Neural cell (in vitro differentiated cells): ENCODE data around the gene PLCL1. TPM values are rescaled to one million over a fixed set of nuclear protein-coding genes. Genes with fewer than 3 reads are reported as not detected.

Experiments
- H2AFZ ChIP-seq: fragments of 200-600, 300-800 bp; sonication (generic), shearing (Covaris generic); 2 replicates; pipeline ENCODE4 v1.6.0; 2014; ENCODE audit warnings: low read depth, mild to moderate bottlenecking, antibody characterized with exemption, low read length, moderate library complexity
- H3F3A ChIP-seq: fragments of 200-600 bp; shearing (Covaris generic); 2 replicates; pipeline ENCODE4 v1.6.1; 2016; ENCODE audit warnings: mild to moderate bottlenecking, moderate library complexity, mixed read lengths, antibody characterized with exemption, low read length; ENCODE audit not compliant: insufficient read depth, poor library complexity, severe bottlenecking
- H3K27ac ChIP-seq: fragments of 200-600, 300-800 bp; sonication (generic), shearing (Covaris generic); 2 replicates; pipeline ENCODE4 v1.5.1; 2014; ENCODE audit warnings: mild to moderate bottlenecking, low read length, moderate library complexity
- H3K27me3 ChIP-seq: fragments of 300-800, 200-600 bp; sonication (generic), shearing (Covaris generic); 2 replicates; pipeline ENCODE4 v1.6.0; 2014; ENCODE audit warnings: mild to moderate bottlenecking, low read depth, low read length, moderate library complexity; ENCODE audit not compliant: insufficient read depth
- H3K36me3 ChIP-seq: fragments of 300-800, 200-600 bp; sonication (generic), shearing (Covaris generic); 2 replicates; pipeline ENCODE4 v1.5.1; 2014; ENCODE audit warnings: mild to moderate bottlenecking, antibody characterized with exemption, low read length, moderate library complexity; ENCODE audit not compliant: insufficient read depth
- H3K4me2 ChIP-seq: fragments of 300-800, 200-600 bp; sonication (generic), shearing (Covaris generic); 2 replicates; pipeline ENCODE4 v1.6.0; 2014; ENCODE audit warnings: mild to moderate bottlenecking, low read length
- H3K4me3 ChIP-seq: fragments of 300-800, 200-600 bp; sonication (generic), shearing (Covaris generic); 2 replicates; pipeline ENCODE4 v1.5.1; 2014; ENCODE audit warnings: mild to moderate bottlenecking, low read length, moderate library complexity
- H3K79me2 ChIP-seq: fragments of 200-600 bp; shearing (Covaris generic); replicated peaks from 2 replicates; pipeline ENCODE4 v1.6.0; 2014; ENCODE audit warnings: mild to moderate bottlenecking, low read length, moderate library complexity; ENCODE audit not compliant: insufficient read depth
- H3K9ac ChIP-seq: fragments of 300-800, 200-600 bp; sonication (generic), shearing (Covaris generic); 2 replicates; pipeline ENCODE4 v1.6.1; 2016; ENCODE audit warnings: mild to moderate bottlenecking, low read length, mixed read lengths
- H3K9me2 ChIP-seq: fragments of 200-600 bp; shearing (Covaris generic); 2 replicates; pipeline ENCODE4 v1.6.1; 2016; ENCODE audit warnings: mild to moderate bottlenecking, low read length, mixed read lengths; ENCODE audit not compliant: insufficient read depth
- H3K9me3 ChIP-seq: fragments of 200-600, 300-800 bp; sonication (generic), shearing (Covaris generic); 2 replicates; pipeline ENCODE4 v1.6.1; 2016; ENCODE audit warnings: mild to moderate bottlenecking, mixed run types, low read length, moderate library complexity, mixed read lengths
- H4K20me1 ChIP-seq: fragments of 200-600 bp; shearing (Covaris generic); 2 replicates; pipeline ENCODE4 v1.6.1; 2016; ENCODE audit warnings: mild to moderate bottlenecking, mixed run types; ENCODE audit not compliant: insufficient read depth
- CTCF ChIP-seq: fragments of 450-650 bp; IDR thresholded peaks from 2 replicates; pipeline ENCODE4 v1.5.1; 2014; ENCODE audit warnings: antibody characterized with exemption, mild to moderate bottlenecking, moderate library complexity; ENCODE audit not compliant: poor library complexity, severe bottlenecking
- EP300 ChIP-seq: fragments of 450-650 bp; conservative IDR thresholded peaks from 2 replicates; pipeline ENCODE4 v1.6.1; 2014; ENCODE audit warnings: antibody characterized with exemption, mild to moderate bottlenecking, moderate library complexity; ENCODE audit not compliant: poor library complexity, severe bottlenecking
- EZH2 ChIP-seq: fragments of 200-600, 300-800 bp; shearing (Covaris generic), sonication (generic); IDR thresholded peaks from 2 replicates; pipeline ENCODE4 v1.6.1; 2014; ENCODE audit warnings: antibody characterized with exemption, low read length, borderline replicate concordance, mild to moderate bottlenecking; ENCODE audit not compliant: insufficient read depth, poor library complexity, severe bottlenecking
- MXI1 ChIP-seq: fragments of 450-650 bp; conservative IDR thresholded peaks from 2 replicates; pipeline ENCODE4 v1.6.1; 2014; ENCODE audit warnings: antibody characterized with exemption, mild to moderate bottlenecking; ENCODE audit not compliant: poor library complexity, severe bottlenecking
- POLR2AphosphoS5 ChIP-seq: IDR thresholded peaks from 2 replicates; pipeline ENCODE4 v1.6.1; 2012
- RAD21 ChIP-seq: fragments of 450-650 bp; conservative IDR thresholded peaks from 2 replicates; pipeline ENCODE4 v1.6.1; 2014; ENCODE audit warnings: antibody characterized with exemption, mild to moderate bottlenecking, moderate library complexity
- SMC3 ChIP-seq: fragments of 450-650 bp; conservative IDR thresholded peaks from 2 replicates; pipeline ENCODE4 v1.6.1; 2014; ENCODE audit warnings: antibody characterized with exemption, mild to moderate bottlenecking, moderate library complexity; ENCODE audit not compliant: poor library complexity
- TAF1 ChIP-seq: IDR thresholded peaks from 2 replicates; pipeline ENCODE4 v1.6.1; 2012; ENCODE audit warnings: low read depth
- polyA plus RNA-seq: library from polyadenylated mRNA; depleted of rRNA; stranded (reverse); fragments of >200 nt; gene quantifications from 2 replicates; pipeline ENCODE4 v1.2.3, GENCODE V29; 2014
- TF ChIP-seq, protein P1 (sequence below): IDR thresholded peaks from 2 replicates; pipeline ENCODE4 v1.6.1; 2012; ENCODE audit warnings: borderline replicate concordance

PLCL1 gene
- polyA plus RNA-seq, 1 donor from 2014 or later: 6.8 TPM

GRCh38 chr2:197879812-197880408 lies 75.5 kb downstream of the PLCL1 start:
- no peaks in the 10 kb centered on the region for H3K9me2 ChIP-seq
- H3K4me2 ChIP-seq: no peak overlapping the region
- H3K27ac ChIP-seq: no peak overlapping the region
- no peaks in the 10 kb centered on the region for H3F3A ChIP-seq
- H3K4me3 ChIP-seq: no peak overlapping the region
- no peaks in the 10 kb centered on the region for H3K36me3 ChIP-seq
- no peak overlapping the region for H3K9ac ChIP-seq
- H4K20me1 ChIP-seq: no peaks in the 10 kb centered on the region
- no peaks in the 10 kb centered on the region for H3K9me3 ChIP-seq
- H3K27me3 ChIP-seq: no peaks in the 10 kb centered on the region
- no peak overlapping the region for H2AFZ ChIP-seq
- no peak for TF ChIP-seq POLR2AphosphoS5
- TF ChIP-seq CTCF: no peak
- no peak for TF ChIP-seq EP300
- no peak for TF ChIP-seq EZH2
- no peak for TF ChIP-seq RAD21
- no peak for TF ChIP-seq SMC3
- TF ChIP-seq MXI1: no peak
- TF ChIP-seq, protein P1, sequence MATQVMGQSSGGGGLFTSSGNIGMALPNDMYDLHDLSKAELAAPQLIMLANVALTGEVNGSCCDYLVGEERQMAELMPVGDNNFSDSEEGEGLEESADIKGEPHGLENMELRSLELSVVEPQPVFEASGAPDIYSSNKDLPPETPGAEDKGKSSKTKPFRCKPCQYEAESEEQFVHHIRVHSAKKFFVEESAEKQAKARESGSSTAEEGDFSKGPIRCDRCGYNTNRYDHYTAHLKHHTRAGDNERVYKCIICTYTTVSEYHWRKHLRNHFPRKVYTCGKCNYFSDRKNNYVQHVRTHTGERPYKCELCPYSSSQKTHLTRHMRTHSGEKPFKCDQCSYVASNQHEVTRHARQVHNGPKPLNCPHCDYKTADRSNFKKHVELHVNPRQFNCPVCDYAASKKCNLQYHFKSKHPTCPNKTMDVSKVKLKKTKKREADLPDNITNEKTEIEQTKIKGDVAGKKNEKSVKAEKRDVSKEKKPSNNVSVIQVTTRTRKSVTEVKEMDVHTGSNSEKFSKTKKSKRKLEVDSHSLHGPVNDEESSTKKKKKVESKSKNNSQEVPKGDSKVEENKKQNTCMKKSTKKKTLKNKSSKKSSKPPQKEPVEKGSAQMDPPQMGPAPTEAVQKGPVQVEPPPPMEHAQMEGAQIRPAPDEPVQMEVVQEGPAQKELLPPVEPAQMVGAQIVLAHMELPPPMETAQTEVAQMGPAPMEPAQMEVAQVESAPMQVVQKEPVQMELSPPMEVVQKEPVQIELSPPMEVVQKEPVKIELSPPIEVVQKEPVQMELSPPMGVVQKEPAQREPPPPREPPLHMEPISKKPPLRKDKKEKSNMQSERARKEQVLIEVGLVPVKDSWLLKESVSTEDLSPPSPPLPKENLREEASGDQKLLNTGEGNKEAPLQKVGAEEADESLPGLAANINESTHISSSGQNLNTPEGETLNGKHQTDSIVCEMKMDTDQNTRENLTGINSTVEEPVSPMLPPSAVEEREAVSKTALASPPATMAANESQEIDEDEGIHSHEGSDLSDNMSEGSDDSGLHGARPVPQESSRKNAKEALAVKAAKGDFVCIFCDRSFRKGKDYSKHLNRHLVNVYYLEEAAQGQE: no peak
- no peak for TF ChIP-seq TAF1
- no peaks in the 10 kb centered on the region for H3K79me2 ChIP-seq

DNA sequence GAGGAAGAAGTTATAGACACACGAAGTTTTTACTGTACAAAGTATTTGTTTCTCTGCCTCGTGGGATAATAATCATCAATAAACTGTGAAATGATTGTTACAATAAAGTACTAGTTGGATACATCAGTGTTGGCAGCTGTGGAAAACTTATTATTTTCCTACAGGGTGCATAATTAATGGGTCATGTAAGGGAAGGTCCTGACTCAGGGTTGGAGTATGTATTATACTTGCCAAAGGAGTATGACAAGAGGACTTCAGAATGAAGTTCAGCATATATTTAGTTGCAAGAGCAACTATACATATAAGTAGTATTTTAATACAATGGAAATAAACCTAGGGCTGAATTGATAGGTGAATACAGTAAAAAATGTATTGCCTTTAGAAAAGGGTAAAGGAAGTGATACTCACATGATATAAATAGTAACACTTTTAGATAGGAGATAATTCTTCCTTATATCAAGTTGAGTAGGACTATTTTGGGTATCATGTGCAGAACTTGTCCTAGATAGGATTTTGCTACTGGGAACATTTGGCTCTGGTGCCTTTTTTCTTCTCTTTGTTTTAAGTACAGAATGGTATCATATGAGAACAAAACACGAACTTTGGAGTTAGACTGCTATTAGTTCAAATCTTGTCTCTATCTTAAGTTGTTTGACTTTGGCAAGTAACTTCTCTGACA lies 79.1 kb downstream of the PLCL1 start:
- H3K9ac ChIP-seq: no peak overlapping the region
- H3K27me3 ChIP-seq: no peaks in the 10 kb centered on the region
- no peaks in the 10 kb centered on the region for H3K79me2 ChIP-seq
- no peaks in the 10 kb centered on the region for H3F3A ChIP-seq
- no peak for TF ChIP-seq SMC3
- no peak for TF ChIP-seq TAF1
- TF ChIP-seq POLR2AphosphoS5: no peak
- no peak for TF ChIP-seq RAD21
- TF ChIP-seq MXI1: no peak
- no peak for TF ChIP-seq CTCF
- no peak for TF ChIP-seq EZH2
- TF ChIP-seq, protein P1: no peak
- TF ChIP-seq EP300: no peak
- H3K9me2 ChIP-seq: no peaks in the 10 kb centered on the region
- no peak overlapping the region for H3K27ac ChIP-seq
- H3K9me3 ChIP-seq: no peaks in the 10 kb centered on the region
- H3K36me3 ChIP-seq: no peaks in the 10 kb centered on the region
- no peaks in the 10 kb centered on the region for H4K20me1 ChIP-seq
- no peak overlapping the region for H3K4me3 ChIP-seq
- H2AFZ ChIP-seq: no peak overlapping the region
- H3K4me2 ChIP-seq: no peak overlapping the region
